Measurements from ENCODE around the gene GAS1. TPM values are rescaled to one million over a fixed set of nuclear protein-coding genes. Genes with fewer than 3 reads are reported as not detected.

Gene GAS1, protein sequence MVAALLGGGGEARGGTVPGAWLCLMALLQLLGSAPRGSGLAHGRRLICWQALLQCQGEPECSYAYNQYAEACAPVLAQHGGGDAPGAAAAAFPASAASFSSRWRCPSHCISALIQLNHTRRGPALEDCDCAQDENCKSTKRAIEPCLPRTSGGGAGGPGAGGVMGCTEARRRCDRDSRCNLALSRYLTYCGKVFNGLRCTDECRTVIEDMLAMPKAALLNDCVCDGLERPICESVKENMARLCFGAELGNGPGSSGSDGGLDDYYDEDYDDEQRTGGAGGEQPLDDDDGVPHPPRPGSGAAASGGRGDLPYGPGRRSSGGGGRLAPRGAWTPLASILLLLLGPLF
- polyA plus RNA-seq: 1 to 10 TPM; 1.1 to 3.6 TPM

DNA sequence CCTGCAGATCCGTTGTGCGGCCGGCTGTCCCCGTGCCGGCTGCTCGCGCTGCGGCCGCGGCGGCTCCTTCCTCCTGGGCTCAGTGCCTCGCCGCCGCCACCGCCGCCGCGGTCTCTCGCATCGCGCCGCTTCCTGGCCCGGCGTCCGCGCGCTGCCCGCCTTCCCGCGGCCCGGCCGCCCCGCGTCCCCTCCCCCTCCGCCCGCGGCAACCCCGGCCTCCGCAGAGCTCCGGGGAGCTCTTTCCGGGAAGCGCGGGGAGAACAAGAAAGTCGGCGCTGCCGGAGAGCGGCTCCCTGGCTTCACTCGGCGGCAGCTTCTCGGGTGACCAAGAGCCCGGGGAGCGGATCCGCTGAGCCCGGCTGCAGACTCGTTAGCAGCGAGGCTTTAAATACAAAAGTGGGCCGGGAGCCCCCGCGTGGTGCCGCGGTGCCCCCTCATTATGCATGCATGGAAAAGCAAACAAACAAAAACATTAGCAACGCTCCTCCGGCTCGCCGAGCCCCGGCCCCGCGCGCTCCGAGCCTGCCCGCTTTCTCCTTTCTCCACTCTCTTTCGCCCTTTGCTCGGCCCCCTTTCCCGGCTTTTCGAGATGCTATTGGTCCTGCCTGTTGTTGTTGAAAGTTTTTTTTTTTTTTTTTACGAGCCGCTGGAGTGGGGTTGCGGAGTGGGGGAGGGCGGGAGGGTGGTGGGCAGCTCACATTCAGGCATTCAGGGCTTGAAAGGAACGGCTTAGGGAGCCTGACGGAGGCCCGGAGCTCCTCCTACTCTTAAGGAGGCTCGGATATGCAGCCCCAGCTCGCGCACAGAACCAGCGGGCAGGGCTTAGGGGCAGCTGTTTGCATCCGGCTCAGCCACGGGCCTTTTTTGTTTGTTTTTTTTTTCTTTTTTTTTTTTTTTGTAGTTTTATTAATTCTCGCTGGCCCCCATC is at the start of gene GAS1:
Gene GAS1 (minus strand): TSS at position 361 of the 928 bp plus-strand sequence. CDS start 727 bp downstream, outside the sequence.
- Histone ChIP-seq H3K36me3 (ENCODE audit: control insufficient read depth in 2 of 2, insufficient read depth in 2 of 2, low read length in 1 of 2) (no peaks in the 10 kb centered on the region), H3K9me3 (ENCODE audit: control insufficient read depth in 2 of 2, insufficient read depth in 1 of 2, low read depth in 1 of 2, low read length in 1 of 2) (no peaks in the 10 kb centered on the region), H3K27ac (ENCODE audit: low read depth in 2 of 2, low read length in 1 of 2) (peak within 1 kb of the TSS; percentile 75 to 91), H3K4me1 (ENCODE audit: control insufficient read depth in 2 of 2, insufficient read depth in 2 of 2, low read length in 1 of 2) (no peaks in the 10 kb centered on the region), H3K4me3 (ENCODE audit: low read depth in 1 of 2, low read length in 2 of 2) (peak within 1 kb of the TSS; percentile 55 to 72), H3K27me3 (ENCODE audit: control insufficient read depth in 1 of 2, insufficient read depth in 2 of 2, low read length in 2 of 2) (no peaks in the 10 kb centered on the region)
- 0 to 1% methylated on average over 83 to 89 of the region's 89 CpGs for WGBS, 2 donors

DNA sequence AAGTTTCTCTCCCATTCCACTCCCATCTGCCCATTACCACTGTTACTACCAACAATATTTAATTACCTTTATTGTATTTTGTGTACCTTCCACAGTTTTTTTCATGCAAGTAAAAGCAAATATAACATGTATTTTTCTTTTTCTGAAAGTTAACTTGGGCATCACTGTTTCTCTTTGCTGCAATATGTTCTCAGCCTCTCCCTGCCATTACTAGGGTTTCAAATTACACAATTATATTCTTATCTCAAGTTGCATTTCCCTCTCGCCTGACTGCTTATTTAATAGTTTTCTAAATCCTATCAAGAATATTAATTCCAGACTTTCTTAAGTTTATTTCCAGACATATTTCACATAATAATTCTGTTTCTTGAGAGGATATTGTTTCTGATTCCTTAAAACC is 46.9 kb upstream of the GAS1 start:
- no peaks in the 10 kb centered on the region for H3K36me3 ChIP-seq (ENCODE audit: control insufficient read depth in 2 of 2, insufficient read depth in 2 of 2, low read length in 1 of 2)
- no peaks in the 10 kb centered on the region for H3K4me1 ChIP-seq (ENCODE audit: control insufficient read depth in 2 of 2, insufficient read depth in 2 of 2, low read length in 1 of 2)
- 49 to 62% methylated on average over 1 of the region's 1 CpG for WGBS, 2 donors
- no peak overlapping the region for H3K27ac ChIP-seq (ENCODE audit: low read depth in 2 of 2, low read length in 1 of 2)
- no peaks in the 10 kb centered on the region for H3K9me3 ChIP-seq (ENCODE audit: control insufficient read depth in 2 of 2, insufficient read depth in 1 of 2, low read depth in 1 of 2, low read length in 1 of 2)
- H3K27me3 ChIP-seq (ENCODE audit: control insufficient read depth in 1 of 2, insufficient read depth in 2 of 2, low read length in 2 of 2): no peaks in the 10 kb centered on the region
- H3K4me3 ChIP-seq (ENCODE audit: low read depth in 1 of 2, low read length in 2 of 2): no peak overlapping the region

- Histone ChIP-seq H3K4me3 (ENCODE audit: low read depth in 1 of 2, low read length in 2 of 2) (no peak overlapping the region), H3K27ac (ENCODE audit: low read depth in 2 of 2, low read length in 1 of 2) (no peak overlapping the region), H3K4me1 (ENCODE audit: control insufficient read depth in 2 of 2, insufficient read depth in 2 of 2, low read length in 1 of 2) (no peaks in the 10 kb centered on the region), H3K9me3 (ENCODE audit: control insufficient read depth in 2 of 2, insufficient read depth in 1 of 2, low read depth in 1 of 2, low read length in 1 of 2) (no peaks in the 10 kb centered on the region), H3K27me3 (ENCODE audit: control insufficient read depth in 1 of 2, insufficient read depth in 2 of 2, low read length in 2 of 2) (no peaks in the 10 kb centered on the region), H3K36me3 (ENCODE audit: control insufficient read depth in 2 of 2, insufficient read depth in 2 of 2, low read length in 1 of 2) (no peaks in the 10 kb centered on the region)
These were observed 46.5 kb upstream of the GAS1 start for GRCh38 chr9:86993830-86994229.

- 84 to 85% methylated on average over 4 of the region's 4 CpGs for WGBS, 2 donors
These were observed 43.8 kb upstream of the GAS1 start for GRCh38 chr9:86991077-86991476.

DNA sequence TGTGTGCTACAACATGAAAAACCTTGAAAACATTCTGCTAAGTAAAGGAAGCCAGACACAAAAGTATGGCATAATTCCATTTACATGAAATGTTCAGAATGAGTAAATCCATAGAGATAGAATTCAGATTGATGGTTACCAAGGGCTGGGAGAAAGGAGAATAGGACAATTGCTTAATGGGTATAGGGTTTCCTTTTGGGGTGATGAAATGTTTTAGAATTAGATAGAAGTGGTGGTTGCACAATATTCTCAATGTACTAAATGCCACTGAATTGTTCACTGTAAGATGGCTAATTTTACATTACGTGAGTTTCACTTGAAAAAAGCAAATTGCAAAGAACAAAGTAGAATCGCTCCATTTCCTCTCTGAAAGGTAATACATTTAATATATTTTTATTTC is 43.0 kb upstream of the GAS1 start:
- H3K36me3 ChIP-seq (ENCODE audit: control insufficient read depth in 2 of 2, insufficient read depth in 2 of 2, low read length in 1 of 2): no peaks in the 10 kb centered on the region
- no peak overlapping the region for H3K4me3 ChIP-seq (ENCODE audit: low read depth in 1 of 2, low read length in 2 of 2)
- H3K27me3 ChIP-seq (ENCODE audit: control insufficient read depth in 1 of 2, insufficient read depth in 2 of 2, low read length in 2 of 2): no peaks in the 10 kb centered on the region
- H3K9me3 ChIP-seq (ENCODE audit: control insufficient read depth in 2 of 2, insufficient read depth in 1 of 2, low read depth in 1 of 2, low read length in 1 of 2): no peaks in the 10 kb centered on the region
- WGBS, 2 donors: 93 to 95% methylated on average over 2 of the region's 2 CpGs
- no peak overlapping the region for H3K27ac ChIP-seq (ENCODE audit: low read depth in 2 of 2, low read length in 1 of 2)
- H3K4me1 ChIP-seq (ENCODE audit: control insufficient read depth in 2 of 2, insufficient read depth in 2 of 2, low read length in 1 of 2): no peaks in the 10 kb centered on the region

More at GRCh38 chr9:86991077-86991476, 43.8 kb upstream of the GAS1 start:
- Histone ChIP-seq H3K27me3 (ENCODE audit: control insufficient read depth in 1 of 2, insufficient read depth in 2 of 2, low read length in 2 of 2) (no peaks in the 10 kb centered on the region), H3K9me3 (ENCODE audit: control insufficient read depth in 2 of 2, insufficient read depth in 1 of 2, low read depth in 1 of 2, low read length in 1 of 2) (no peaks in the 10 kb centered on the region), H3K36me3 (ENCODE audit: control insufficient read depth in 2 of 2, insufficient read depth in 2 of 2, low read length in 1 of 2) (no peaks in the 10 kb centered on the region), H3K27ac (ENCODE audit: low read depth in 2 of 2, low read length in 1 of 2) (no peak overlapping the region), H3K4me1 (ENCODE audit: control insufficient read depth in 2 of 2, insufficient read depth in 2 of 2, low read length in 1 of 2) (no peaks in the 10 kb centered on the region), H3K4me3 (ENCODE audit: low read depth in 1 of 2, low read length in 2 of 2) (no peak overlapping the region)

DNA sequence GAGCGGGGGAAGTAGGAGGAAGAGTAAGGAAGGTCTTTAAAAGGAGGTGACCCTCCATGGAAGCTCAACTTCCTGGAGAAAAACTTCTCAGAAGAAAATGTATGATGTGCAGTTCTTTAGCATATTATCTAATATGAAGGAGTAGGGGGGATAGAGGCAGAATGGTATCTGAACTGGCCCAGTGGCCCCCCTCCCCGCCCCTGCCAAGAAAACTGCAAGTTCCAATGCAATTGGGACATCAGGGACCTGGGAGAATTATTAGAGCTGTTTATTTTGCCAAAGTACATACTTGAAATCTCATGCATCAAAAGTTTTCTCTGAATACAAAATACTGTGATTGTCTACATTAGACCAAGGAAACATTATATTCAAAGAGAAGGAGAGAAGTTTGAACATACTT is 40.6 kb upstream of the GAS1 start:
- Histone ChIP-seq H3K27ac (ENCODE audit: low read depth in 2 of 2, low read length in 1 of 2) (no peak overlapping the region), H3K36me3 (ENCODE audit: control insufficient read depth in 2 of 2, insufficient read depth in 2 of 2, low read length in 1 of 2) (no peaks in the 10 kb centered on the region), H3K27me3 (ENCODE audit: control insufficient read depth in 1 of 2, insufficient read depth in 2 of 2, low read length in 2 of 2) (no peaks in the 10 kb centered on the region), H3K4me1 (ENCODE audit: control insufficient read depth in 2 of 2, insufficient read depth in 2 of 2, low read length in 1 of 2) (peaks cover 0 to 2% of the 10 kb centered on the region in 2 donors), H3K9me3 (ENCODE audit: control insufficient read depth in 2 of 2, insufficient read depth in 1 of 2, low read depth in 1 of 2, low read length in 1 of 2) (no peaks in the 10 kb centered on the region), H3K4me3 (ENCODE audit: low read depth in 1 of 2, low read length in 2 of 2) (no peak overlapping the region)
- 75 to 87% methylated on average over 2 of the region's 2 CpGs for WGBS, 2 donors

DNA sequence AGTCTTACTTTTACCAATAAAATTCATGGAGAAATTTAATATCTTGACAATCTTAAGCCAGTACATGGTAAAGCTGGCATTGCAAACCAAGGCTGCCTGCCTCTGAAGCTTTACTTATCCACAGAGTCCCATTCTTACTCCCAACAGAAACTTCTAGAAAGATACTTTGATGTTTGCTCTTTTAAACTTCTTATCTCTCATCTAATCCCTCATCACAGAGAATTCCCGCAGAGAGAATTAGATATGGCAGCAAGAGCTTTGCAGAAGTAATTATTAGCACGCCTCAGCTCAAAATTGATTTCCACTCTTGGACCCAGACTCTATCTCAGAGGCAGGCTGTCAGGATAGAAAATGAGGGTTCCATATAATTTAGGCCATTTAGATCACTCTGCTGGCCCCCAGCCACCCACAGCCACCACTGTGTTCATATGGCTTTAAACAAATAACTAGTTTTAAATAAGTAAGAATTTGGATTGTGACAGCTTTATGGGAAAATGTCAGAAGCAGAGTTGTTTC is 37.9 kb upstream of the GAS1 start:
- Histone ChIP-seq H3K36me3 (ENCODE audit: control insufficient read depth in 2 of 2, insufficient read depth in 2 of 2, low read length in 1 of 2) (no peaks in the 10 kb centered on the region), H3K4me1 (ENCODE audit: control insufficient read depth in 2 of 2, insufficient read depth in 2 of 2, low read length in 1 of 2) (peaks cover 0 to 2% of the 10 kb centered on the region in 2 donors), H3K27ac (ENCODE audit: low read depth in 2 of 2, low read length in 1 of 2) (no peak overlapping the region), H3K27me3 (ENCODE audit: control insufficient read depth in 1 of 2, insufficient read depth in 2 of 2, low read length in 2 of 2) (no peaks in the 10 kb centered on the region), H3K9me3 (ENCODE audit: control insufficient read depth in 2 of 2, insufficient read depth in 1 of 2, low read depth in 1 of 2, low read length in 1 of 2) (no peaks in the 10 kb centered on the region), H3K4me3 (ENCODE audit: low read depth in 1 of 2, low read length in 2 of 2) (no peak overlapping the region)
- 78 to 85% methylated on average over 2 of the region's 2 CpGs for WGBS, 2 donors

- Histone ChIP-seq H3K4me3 (ENCODE audit: low read depth in 1 of 2, low read length in 2 of 2) (no peak overlapping the region), H3K36me3 (ENCODE audit: control insufficient read depth in 2 of 2, insufficient read depth in 2 of 2, low read length in 1 of 2) (no peaks in the 10 kb centered on the region), H3K4me1 (ENCODE audit: control insufficient read depth in 2 of 2, insufficient read depth in 2 of 2, low read length in 1 of 2) (peaks cover 0 to 2% of the 10 kb centered on the region in 2 donors), H3K9me3 (ENCODE audit: control insufficient read depth in 2 of 2, insufficient read depth in 1 of 2, low read depth in 1 of 2, low read length in 1 of 2) (no peaks in the 10 kb centered on the region), H3K27ac (ENCODE audit: low read depth in 2 of 2, low read length in 1 of 2) (peak overlapping the region in 1 of 2 donors; percentile 52), H3K27me3 (ENCODE audit: control insufficient read depth in 1 of 2, insufficient read depth in 2 of 2, low read length in 2 of 2) (no peaks in the 10 kb centered on the region)
- 37 to 53% methylated on average over 11 of the region's 11 CpGs for WGBS, 2 donors
These were observed 36.4 kb upstream of the GAS1 start for GRCh38 chr9:86983620-86984259.

DNA sequence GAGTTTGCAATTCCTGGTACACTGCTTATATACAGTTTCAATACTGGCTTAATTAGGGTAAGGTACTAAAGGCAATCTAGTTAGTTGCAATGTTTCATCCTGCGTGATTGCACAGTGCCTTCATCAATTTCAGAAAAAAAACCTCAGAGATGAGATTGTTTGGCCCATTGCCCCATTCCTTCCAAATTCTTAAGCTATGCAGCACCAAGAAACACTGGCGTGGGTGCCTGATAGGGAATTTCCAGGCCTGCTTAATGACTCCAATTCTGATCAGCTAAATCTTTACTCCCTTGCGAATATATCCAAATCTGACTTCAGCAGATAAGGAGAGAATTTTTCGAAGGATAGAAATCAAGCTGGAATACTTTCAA is 35.9 kb upstream of the GAS1 start:
- Histone ChIP-seq H3K27me3 (ENCODE audit: control insufficient read depth in 1 of 2, insufficient read depth in 2 of 2, low read length in 2 of 2) (no peaks in the 10 kb centered on the region), H3K36me3 (ENCODE audit: control insufficient read depth in 2 of 2, insufficient read depth in 2 of 2, low read length in 1 of 2) (no peaks in the 10 kb centered on the region), H3K9me3 (ENCODE audit: control insufficient read depth in 2 of 2, insufficient read depth in 1 of 2, low read depth in 1 of 2, low read length in 1 of 2) (no peaks in the 10 kb centered on the region), H3K4me3 (ENCODE audit: low read depth in 1 of 2, low read length in 2 of 2) (no peak overlapping the region), H3K4me1 (ENCODE audit: control insufficient read depth in 2 of 2, insufficient read depth in 2 of 2, low read length in 1 of 2) (peaks cover 0 to 2% of the 10 kb centered on the region in 2 donors), H3K27ac (ENCODE audit: low read depth in 2 of 2, low read length in 1 of 2) (peak overlapping the region in 1 of 2 donors; percentile 15)
- WGBS, 2 donors: 44 to 51% methylated on average over 4 of the region's 4 CpGs
